ENCODE results near the gene ATAD2B. TPM values are rescaled to one million over a fixed set of nuclear protein-coding genes. Genes with fewer than 3 reads are reported as not detected.

ATAD2B gene
- 5.6 to 7.8 TPM (median 7.2 TPM) in 5 replicates for total RNA-seq (2022; extraction: Qiagen RNA extraction)

DNA sequence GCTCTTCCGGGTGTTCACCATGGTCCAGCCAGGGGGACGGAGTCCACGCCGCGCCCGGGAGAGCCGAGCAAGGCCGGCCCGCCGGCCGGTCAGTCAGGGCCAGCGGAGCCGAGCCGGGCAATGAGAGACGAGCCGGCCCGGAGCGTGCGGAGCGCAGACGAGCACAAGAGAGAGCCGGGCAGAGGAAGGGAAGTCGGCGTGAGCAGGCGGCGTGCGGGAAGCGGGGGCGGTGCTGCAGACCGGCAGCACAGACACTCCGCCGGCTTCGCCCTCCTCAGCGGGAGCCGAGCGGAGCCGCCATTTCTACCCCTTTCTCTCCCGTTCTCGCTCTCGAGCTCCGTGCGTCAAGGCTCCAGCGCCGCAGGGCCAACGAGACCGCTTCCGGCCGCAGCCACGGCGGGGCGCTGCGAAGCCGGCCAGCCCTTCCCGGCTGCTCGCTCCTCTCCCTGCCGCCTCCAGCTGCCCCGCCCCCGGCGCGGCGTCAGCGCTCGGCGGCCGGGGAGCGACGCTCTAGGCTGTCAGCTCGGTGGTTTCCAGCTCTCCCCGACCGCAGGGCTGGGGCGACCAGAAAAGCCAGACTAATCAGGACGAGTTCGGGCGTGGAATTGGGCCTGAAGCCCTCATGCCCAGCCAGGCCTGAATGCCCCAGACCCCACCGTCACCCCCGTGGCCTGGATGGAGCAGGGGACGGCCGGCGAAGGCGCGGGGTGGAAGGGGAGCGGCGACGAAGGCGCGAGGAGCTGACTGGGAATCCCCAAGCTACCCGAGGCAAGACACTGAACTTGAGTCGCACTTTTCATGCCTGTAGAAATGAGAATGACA is at the start of gene ATAD2B:
ATAD2B (minus strand) TSS at position 374 of the 822 bp plus-strand sequence; CDS start at position 21, 353 bp downstream.

DNA sequence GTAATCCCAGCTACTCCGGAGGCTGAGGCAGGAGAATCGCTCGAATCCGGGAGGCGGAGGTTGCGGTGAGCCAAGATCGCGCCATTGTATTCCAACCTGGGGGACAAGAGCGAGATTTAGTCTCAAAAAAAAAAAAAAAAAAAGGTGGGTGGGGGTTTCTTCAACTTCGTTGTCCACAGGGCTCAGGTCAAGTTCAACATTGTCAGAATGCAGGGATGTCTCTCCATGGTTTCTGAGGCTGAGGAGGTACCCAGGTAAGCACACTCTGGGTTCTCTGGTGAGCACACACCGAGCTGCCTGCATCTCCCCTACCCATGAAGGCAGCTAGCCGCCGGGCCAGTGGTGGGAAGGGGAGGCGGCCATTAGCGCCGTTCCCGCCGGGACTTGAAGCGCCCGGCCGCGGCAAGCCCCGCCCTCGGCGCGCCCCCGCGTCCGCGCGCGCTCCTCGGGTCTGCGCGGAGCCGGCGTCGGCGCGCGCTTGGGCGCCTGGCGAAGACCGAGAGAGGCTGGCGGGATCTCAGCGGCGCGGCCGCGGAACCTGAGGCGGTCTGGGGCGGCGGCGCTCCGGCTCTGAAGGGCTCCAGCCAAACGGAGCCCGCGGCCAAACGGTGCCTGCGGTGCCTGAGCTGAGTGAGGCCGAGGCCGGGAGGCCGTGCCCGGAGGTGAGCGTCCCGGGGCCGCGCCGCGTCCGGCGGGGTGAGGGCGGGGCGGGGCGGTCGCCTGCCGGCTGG is 13.2 kb upstream of the ATAD2B start, which contains the start of gene UBXN2A:
UBXN2A (plus strand) TSS at position 477 of the 731 bp plus-strand sequence. CDS start 17,852 bp downstream, outside the sequence.

Other genes with a start within 250 kb of the ATAD2B start
- gene UBXN2A, start 13.3 kb upstream of the ATAD2B start, total RNA-seq (2022; extraction: Qiagen RNA extraction) = 19.4 to 23.5 TPM (median 21.1 TPM) in 5 replicates
- gene MFSD2B, start 83.0 kb upstream of the ATAD2B start, total RNA-seq (2022; extraction: Qiagen RNA extraction) = 0.42 to 0.79 TPM (median 0.56 TPM) in 5 replicates
- gene WDCP, start 120.3 kb upstream of the ATAD2B start, total RNA-seq (2022; extraction: Qiagen RNA extraction) = 12.6 to 14.4 TPM (median 14.2 TPM) in 5 replicates
- 11.5 to 12.2 TPM (median 11.8 TPM) in 5 replicates for gene FKBP1B, start 122.6 kb upstream of the ATAD2B start, total RNA-seq (2022; extraction: Qiagen RNA extraction)
- gene SF3B6, start 149.2 kb upstream of the ATAD2B start, total RNA-seq (2022; extraction: Qiagen RNA extraction) = 164 to 189 TPM (median 169 TPM) in 5 replicates
- 277 to 312 TPM (median 280 TPM) in 5 replicates for gene TP53I3, start 157.7 kb upstream of the ATAD2B start, total RNA-seq (2022; extraction: Qiagen RNA extraction)
- 1.4 to 2.5 TPM (median 1.7 TPM) in 5 replicates for gene PFN4, start 196.2 kb upstream of the ATAD2B start, total RNA-seq (2022; extraction: Qiagen RNA extraction)
- 0.92 to 2.1 TPM (median 1.8 TPM) in 5 replicates for gene FAM228B, start 196.3 kb upstream of the ATAD2B start, total RNA-seq (2022; extraction: Qiagen RNA extraction)
- not detected in 5 replicates for gene FAM228A, start 247.9 kb upstream of the ATAD2B start, total RNA-seq (2022; extraction: Qiagen RNA extraction)

Data from A549 treated with AZD2906 at 1 μM for 4 hours (cell line).